Activated CD4-positive, alpha-beta memory T cell treated with anti-CD3 and anti-CD28 coated beads for 36 hours (primary cell): ENCODE data around the gene MLLT3. TPM values are rescaled to one million over a fixed set of nuclear protein-coding genes. Genes with fewer than 3 reads are reported as not detected.

Experiments
- CTCF ChIA-PET: fragments of 350-600 bp; sonication (Branson Sonifier 250); formaldehyde crosslinking; loops from one replicate; lab custom pipeline; 2021; ENCODE audit warnings: antibody characterized with exemption, inconsistent platforms; lab: Charles Lee
- POLR2A ChIA-PET: fragments of 350-600 bp; sonication (Branson Sonifier 250); formaldehyde crosslinking; loops from one replicate; lab custom pipeline; 2021; ENCODE audit warnings: antibody characterized with exemption; lab: Charles Lee
- DNase-seq: peaks from one replicate; pipeline ENCODE4 v3.0.0-alpha.2; 2020
- H3K27ac Mint-ChIP-seq: one replicate; pipeline ENCODE4 v1.8.0; 2021; ENCODE audit warnings: mixed read lengths
- H3K27me3 Mint-ChIP-seq: one replicate; pipeline ENCODE4 v1.8.0; 2021; ENCODE audit warnings: mixed read lengths
- H3K36me3 Mint-ChIP-seq: one replicate; pipeline ENCODE4 v1.8.0; 2021; ENCODE audit warnings: mixed read lengths
- H3K4me1 Mint-ChIP-seq: one replicate; pipeline ENCODE4 v1.8.0; 2021; ENCODE audit warnings: low read depth, mixed read lengths
- H3K4me3 Mint-ChIP-seq: one replicate; pipeline ENCODE4 v1.8.0; 2021; ENCODE audit warnings: mild to moderate bottlenecking, mixed read lengths
- H3K9me3 Mint-ChIP-seq: one replicate; pipeline ENCODE4 v1.8.0; 2021; ENCODE audit warnings: mixed read lengths
- intact Hi-C: fragments of 100-400 bp; cut with micrococcal nuclease; formaldehyde crosslinking; loops from one replicate; pipeline ENCODE4 v1.15.1; 2023
- total RNA-seq, 2 experiments: library from RNA; stranded (reverse); gene quantifications; one replicate each; pipeline ENCODE4 v1.2.3, GENCODE V29; 2021

MLLT3 gene
- total RNA-seq, 2 experiments from 2014 or later, result 30.8 to 34.0 TPM

GRCh38 chr9:20405078-20405477 lies 217.2 kb downstream of the MLLT3 start:
- Mint-ChIP-seq H3K27ac (no peak overlapping the region), H3K36me3 (peaks cover 3% of the 10 kb centered on the region), H3K9me3 (no peaks in the 10 kb centered on the region), H3K4me3 (no peak overlapping the region), H3K27me3 (no peaks in the 10 kb centered on the region), H3K4me1 (peaks cover 40% of the 10 kb centered on the region)
- ChIA-PET POLR2A (no interaction called here), CTCF (no interaction called here)
- intact Hi-C loops, result no loop called here
- no peak for DNase-seq

GRCh38 chr9:20404192-20404813 lies 218.0 kb downstream of the MLLT3 start:
- DNase-seq, result no peak
- POLR2A ChIA-PET, result no interaction called here
- Mint-ChIP-seq H3K27me3 (no peaks in the 10 kb centered on the region), H3K36me3 (peaks cover 5% of the 10 kb centered on the region), H3K9me3 (no peaks in the 10 kb centered on the region), H3K27ac (no peak overlapping the region), H3K4me1 (peaks cover 43% of the 10 kb centered on the region), H3K4me3 (no peak overlapping the region)
- intact Hi-C loops, result no loop called here
- CTCF ChIA-PET, result no interaction called here

- Mint-ChIP-seq H3K27me3 (no peaks in the 10 kb centered on the region), H3K36me3 (peaks cover 5% of the 10 kb centered on the region), H3K4me3 (no peak overlapping the region), H3K27ac (no peak overlapping the region), H3K9me3 (no peaks in the 10 kb centered on the region), H3K4me1 (peaks cover 43% of the 10 kb centered on the region)
- ChIA-PET CTCF (no interaction called here), POLR2A (no interaction called here)
- intact Hi-C loops, result no loop called here
- no peak for DNase-seq
These were observed 219.0 kb downstream of the MLLT3 start for GRCh38 chr9:20403346-20403745.

GRCh38 chr9:20402273-20402875 lies 219.9 kb downstream of the MLLT3 start:
- intact Hi-C loops, result no loop called here
- CTCF ChIA-PET, result no interaction called here
- H3K4me3 Mint-ChIP-seq, result no peak overlapping the region
- H3K27ac Mint-ChIP-seq, result no peak overlapping the region
- H3K4me1 Mint-ChIP-seq, result peaks cover 39% of the 10 kb centered on the region
- POLR2A ChIA-PET, result no interaction called here
- no peak for DNase-seq
- peaks cover 5% of the 10 kb centered on the region for H3K36me3 Mint-ChIP-seq
- H3K9me3 Mint-ChIP-seq, result no peaks in the 10 kb centered on the region
- no peaks in the 10 kb centered on the region for H3K27me3 Mint-ChIP-seq

- ChIA-PET CTCF (no interaction called here), POLR2A (no interaction called here)
- no peaks in the 10 kb centered on the region for H3K27me3 Mint-ChIP-seq
- H3K9me3 Mint-ChIP-seq, result no peaks in the 10 kb centered on the region
- H3K4me3 Mint-ChIP-seq, result no peak overlapping the region
- DNase-seq, result no peak
- H3K4me1 Mint-ChIP-seq, result peaks cover 50% of the 10 kb centered on the region
- H3K27ac Mint-ChIP-seq, result no peak overlapping the region
- H3K36me3 Mint-ChIP-seq, result peaks cover 6% of the 10 kb centered on the region
- intact Hi-C loops, result loop anchor here (5.0 kb wide), 1 partner anchor 224 kb away; the partner anchor contains the start of gene MLLT3
These were observed 223.6 kb downstream of the MLLT3 start for GRCh38 chr9:20398536-20399338.

- peaks cover 40% of the 10 kb centered on the region for H3K4me1 Mint-ChIP-seq
- H3K36me3 Mint-ChIP-seq, result peaks cover 6% of the 10 kb centered on the region
- no peak overlapping the region for H3K27ac Mint-ChIP-seq
- POLR2A ChIA-PET, result no interaction called here
- no peak for DNase-seq
- intact Hi-C loops, result loop anchor here (5.0 kb wide), 1 partner anchor 225 kb away; the partner anchor contains the start of gene MLLT3
- H3K9me3 Mint-ChIP-seq, result no peaks in the 10 kb centered on the region
- no peaks in the 10 kb centered on the region for H3K27me3 Mint-ChIP-seq
- CTCF ChIA-PET, result no interaction called here
- no peak overlapping the region for H3K4me3 Mint-ChIP-seq
These were observed 225.0 kb downstream of the MLLT3 start for GRCh38 chr9:20397348-20397747.

- peak; percentile 16 for DNase-seq
- CTCF ChIA-PET, result no interaction called here
These were observed 225.8 kb downstream of the MLLT3 start for GRCh38 chr9:20396509-20396908.

GRCh38 chr9:20395651-20396050 lies 226.6 kb downstream of the MLLT3 start:
- Mint-ChIP-seq H3K27me3 (no peaks in the 10 kb centered on the region), H3K9me3 (no peaks in the 10 kb centered on the region), H3K27ac (no peak overlapping the region), H3K4me3 (no peak overlapping the region), H3K4me1 (peaks cover 35% of the 10 kb centered on the region), H3K36me3 (peaks cover 3% of the 10 kb centered on the region)
- ChIA-PET POLR2A (no interaction called here), CTCF (no interaction called here)
- DNase-seq, result no peak
- intact Hi-C loops, result loop anchor here (5.0 kb wide), 1 partner anchor 227 kb away; the partner anchor contains the start of gene MLLT3

More at GRCh38 chr9:20396509-20396908, 225.8 kb downstream of the MLLT3 start:
- Mint-ChIP-seq H3K27me3 (no peaks in the 10 kb centered on the region), H3K36me3 (peaks cover 6% of the 10 kb centered on the region), H3K4me1 (peaks cover 35% of the 10 kb centered on the region), H3K9me3 (no peaks in the 10 kb centered on the region), H3K27ac (no peak overlapping the region), H3K4me3 (no peak overlapping the region)
- POLR2A ChIA-PET, result no interaction called here
- intact Hi-C loops, result loop anchor here (5.0 kb wide), 1 partner anchor 226 kb away; the partner anchor contains the start of gene MLLT3

GRCh38 chr9:20394969-20395368 lies 227.3 kb downstream of the MLLT3 start:
- ChIA-PET CTCF (no interaction called here), POLR2A (no interaction called here)
- H3K36me3 Mint-ChIP-seq, result peaks cover 5% of the 10 kb centered on the region
- no peak for DNase-seq
- intact Hi-C loops, result loop anchor here (5.0 kb wide), 1 partner anchor 227 kb away; the partner anchor contains the start of gene MLLT3
- peaks cover 34% of the 10 kb centered on the region for H3K4me1 Mint-ChIP-seq
- H3K27ac Mint-ChIP-seq, result no peak overlapping the region
- no peaks in the 10 kb centered on the region for H3K27me3 Mint-ChIP-seq
- H3K4me3 Mint-ChIP-seq, result no peak overlapping the region
- no peaks in the 10 kb centered on the region for H3K9me3 Mint-ChIP-seq

- Mint-ChIP-seq H3K27me3 (no peaks in the 10 kb centered on the region), H3K9me3 (peaks cover 2% of the 10 kb centered on the region), H3K27ac (no peak overlapping the region), H3K36me3 (peaks cover 17% of the 10 kb centered on the region), H3K4me3 (no peak overlapping the region), H3K4me1 (peaks cover 10% of the 10 kb centered on the region)
- ChIA-PET CTCF (no interaction called here), POLR2A (no interaction called here)
- intact Hi-C loops, result no loop called here
- DNase-seq, result no peak
These were observed 231.1 kb downstream of the MLLT3 start for GRCh38 chr9:20391208-20391607.

- Mint-ChIP-seq H3K9me3 (peaks cover 2% of the 10 kb centered on the region), H3K36me3 (peaks cover 17% of the 10 kb centered on the region), H3K27ac (no peak overlapping the region), H3K4me1 (peaks cover 6% of the 10 kb centered on the region), H3K4me3 (no peak overlapping the region), H3K27me3 (no peaks in the 10 kb centered on the region)
- intact Hi-C loops, result no loop called here
- ChIA-PET CTCF (no interaction called here), POLR2A (no interaction called here)
- DNase-seq, result no peak
These were observed 231.9 kb downstream of the MLLT3 start for GRCh38 chr9:20390400-20390799.

GRCh38 chr9:20387062-20387461 lies 235.2 kb downstream of the MLLT3 start:
- H3K9me3 Mint-ChIP-seq, result peaks cover 2% of the 10 kb centered on the region
- no peaks in the 10 kb centered on the region for H3K27me3 Mint-ChIP-seq
- intact Hi-C loops, result no loop called here
- no peak for DNase-seq
- ChIA-PET POLR2A (interaction anchor here (0.6 kb wide), 1 partner anchor 101 kb away, joined by 3 read pairs; no protein-coding TSS in a partner anchor), CTCF (no interaction called here)
- no peak overlapping the region for H3K27ac Mint-ChIP-seq
- peaks cover 17% of the 10 kb centered on the region for H3K4me1 Mint-ChIP-seq
- H3K4me3 Mint-ChIP-seq, result no peak overlapping the region
- H3K36me3 Mint-ChIP-seq, result peaks cover 17% of the 10 kb centered on the region
